Panc1 (cell line): ENCODE results near the gene TARBP2. TPM values are rescaled to one million over a fixed set of nuclear protein-coding genes. Genes with fewer than 3 reads are reported as not detected.

ENCODE experiments used
- ATAC-seq: fragments of 200-7000 bp; cut with Tn5 transposase; 2 replicates; pipeline ENCODE4 v1.9.1; 2020; ENCODE audit warnings: mild to moderate bottlenecking, moderate library complexity
- BruUV-seq: library from RNA; stranded (reverse); fragments of 400-500 nt; replicated peaks from 2 replicates; lab custom pipeline; 2021; lab: Mats Ljungman, UMichigan
- CTCF ChIA-PET: fragments of 300-600 bp; sonication (Branson Sonifier 250); formaldehyde crosslinking; loops from one replicate; lab custom pipeline; 2022; ENCODE audit warnings: antibody characterized with exemption; lab: Charles Lee
- POLR2A ChIA-PET: fragments of 300-600 bp; sonication (Branson Sonifier 250); formaldehyde crosslinking; loops from one replicate; lab custom pipeline; 2022; ENCODE audit warnings: antibody characterized with exemption; lab: Charles Lee
- DNase-seq: peaks from one replicate; pipeline ENCODE4 v3.0.0-alpha.2; 2010; ENCODE audit warnings: low read depth, low spot score
- H3K27ac ChIP-seq: 2 replicates; pipeline ENCODE4 v1.5.1; 2011; ENCODE audit warnings: mild to moderate bottlenecking, low read length, inconsistent platforms
- H3K27me3 ChIP-seq: fragments of 200-500 bp; sonication (Bioruptor generic); 2 replicates; pipeline ENCODE4 v1.6.0; 2014; ENCODE audit warnings: low read length, inconsistent platforms; ENCODE audit not compliant: control insufficient read depth, insufficient read depth
- H3K36me3 ChIP-seq: fragments of 200-500 bp; sonication (Bioruptor generic); 2 replicates; pipeline ENCODE4 v1.5.1; 2014; ENCODE audit warnings: inconsistent platforms, mild to moderate bottlenecking, low read length, moderate library complexity; ENCODE audit not compliant: control insufficient read depth, insufficient read depth
- H3K4me1 ChIP-seq: 2 replicates; pipeline ENCODE4 v1.5.1; 2011; ENCODE audit warnings: inconsistent platforms, mild to moderate bottlenecking, low read length, moderate library complexity; ENCODE audit not compliant: control insufficient read depth, insufficient read depth
- H3K4me3 ChIP-seq, 2 experiments: 2 replicates each; pipeline ENCODE4 v1.5.1; 2011 to 2012; ENCODE audit warnings: low read depth in 2 of 2, low read length in 2 of 2, mild to moderate bottlenecking in 2 of 2, inconsistent platforms in 1 of 2, moderate library complexity in 1 of 2
- H3K9me3 ChIP-seq: fragments of 200-500 bp; sonication (Bioruptor generic); 2 replicates; pipeline ENCODE4 v1.5.1; 2014; ENCODE audit warnings: low read depth, mild to moderate bottlenecking, inconsistent platforms, low read length, moderate library complexity; ENCODE audit not compliant: control insufficient read depth, insufficient read depth
- CTCF ChIP-seq: fragments of 450-650 bp; IDR thresholded peaks from 2 replicates; pipeline ENCODE4 v1.5.1; 2017; ENCODE audit warnings: mild to moderate bottlenecking
- POLR2AphosphoS5 ChIP-seq: IDR thresholded peaks from 2 replicates; pipeline ENCODE4 v1.6.1; 2012; ENCODE audit warnings: mild to moderate bottlenecking, low read depth, low read length, moderate library complexity
- REST ChIP-seq, 2 experiments: IDR thresholded peaks; 2 replicates each; pipeline ENCODE4 v1.6.1; 2011 to 2012; ENCODE audit warnings: low read depth in 2 of 2, control low read depth in 1 of 2, low read length in 1 of 2, mild to moderate bottlenecking in 1 of 2, moderate library complexity in 1 of 2; ENCODE audit not compliant: insufficient read depth in 1 of 2
- SIN3A ChIP-seq: IDR thresholded peaks from 2 replicates; pipeline ENCODE4 v1.6.1; 2012; ENCODE audit warnings: low read depth, mild to moderate bottlenecking, low read length, moderate library complexity, borderline replicate concordance; ENCODE audit not compliant: insufficient read depth
- TCF7L2 ChIP-seq: IDR thresholded peaks from 2 replicates; pipeline ENCODE4 v1.6.1; 2011; ENCODE audit warnings: mild to moderate bottlenecking, low read depth, low read length, inconsistent platforms
- in situ Hi-C: cut with HindIII; loops from 2 replicates; pipeline ENCODE4 v1.10.0; 2016; ENCODE audit warnings: low sequenced_read_pairs, low pct_unique_long_range_greater_than_20kb
- intact Hi-C: fragments of 100-400 bp; cut with micrococcal nuclease; formaldehyde crosslinking; loops from one replicate; pipeline ENCODE4 v1.10.0; 2022; ENCODE audit not compliant: unreplicated experiment
- total RNA-seq: library from RNA; stranded (reverse); gene quantifications from one replicate; pipeline ENCODE4 v1.2.1, GENCODE V29; 2021; ENCODE audit not compliant: unreplicated experiment

Gene TARBP2
- total RNA-seq, 1 experiment from 2014 or later = 67.3 TPM

GRCh38 chr12:53492830-53493609 is 8.1 kb upstream of the TARBP2 start:
- peak; percentile 94 for ATAC-seq
- Histone ChIP-seq H3K36me3 (no peaks in the 10 kb centered on the region), H3K4me1 (peaks cover 28% of the 10 kb centered on the region), H3K27ac (peak overlapping the region; percentile 92), H3K4me3 (peak overlapping the region; percentile 48 to 78), H3K9me3 (no peaks in the 10 kb centered on the region), H3K27me3 (no peaks in the 10 kb centered on the region)
- ChIA-PET CTCF (interaction anchor here (0.7 kb wide), 1 partner anchor 11 kb away, joined by 3 read pairs; no protein-coding TSS in a partner anchor), POLR2A (interaction anchor here (0.5 to 0.8 kb wide), 4 partner anchors 11 to 292 kb away, joined by 3 to 8 read pairs (median 4); no protein-coding TSS in a partner anchor)
- BruUV-seq = no TSS peak
- intact Hi-C loops (no loop called here), in situ Hi-C loops (no loop called here)
- peak; percentile 60 for DNase-seq
- TF ChIP-seq REST (IDR thresholded peaks at IDR 0.05; ENCODE audit: insufficient read depth in 1 of 2, low read depth in 2 of 2, low read length in 1 of 2) = no peak
- TF ChIP-seq SIN3A = peak; percentile 34; the same call in 1 of the 2 replicates
- TF ChIP-seq POLR2AphosphoS5 = peak; percentile 68

GRCh38 chr12:53493610-53494391 is 7.3 kb upstream of the TARBP2 start:
- BruUV-seq = TSS peak; percentile 97
- Histone ChIP-seq H3K27me3 (no peaks in the 10 kb centered on the region), H3K27ac (peak overlapping the region; percentile 92), H3K4me3 (peak overlapping the region; percentile 48 to 78), H3K4me1 (peaks cover 35% of the 10 kb centered on the region), H3K36me3 (no peaks in the 10 kb centered on the region), H3K9me3 (no peaks in the 10 kb centered on the region)
- in situ Hi-C loops = no loop called here
- DNase-seq (no peak), ATAC-seq (peak; percentile 22; the same call in 1 of the 2 replicates)
- TF ChIP-seq CTCF = no peak
- no peak for TF ChIP-seq SIN3A
- TF ChIP-seq TCF7L2 = no peak
- TF ChIP-seq POLR2AphosphoS5 = no peak
- TF ChIP-seq REST (IDR thresholded peaks at IDR 0.05; ENCODE audit: insufficient read depth in 1 of 2, low read depth in 2 of 2, low read length in 1 of 2) = no peak
- CTCF ChIA-PET = no interaction called here
- POLR2A ChIA-PET = interaction anchor here (0.5 to 0.8 kb wide), 3 partner anchors 11 to 193 kb away, joined by 3 to 8 read pairs (median 4); no protein-coding TSS in a partner anchor
- intact Hi-C loops = no loop called here
